Fibroblast of skin of left quadriceps (primary cell): ENCODE results near the gene PIP5K1B.
A peak's percentile ranks its signal among the peaks of the same experiment; 100 is the strongest.
"Not testable (repeated sequence)": the region's sequence is repeated elsewhere in the genome, so short reads cannot be mapped to it uniquely, and the experiment has no call there.

Source experiments
- DNase-seq, 2 experiments: peaks; one replicate each; pipeline ENCODE4 v3.0.0-alpha.2; 2013; ENCODE audit warnings: low read depth in 2 of 2

Gene PIP5K1B

GRCh38 chr9:69028754-69029153 lies 323.7 kb downstream of the PIP5K1B start:
- DNase-seq = no peak

- DNase-seq = no peak
These were observed 324.5 kb downstream of the PIP5K1B start for GRCh38 chr9:69029535-69029934.

- DNase-seq = no peak
These were observed 326.0 kb downstream of the PIP5K1B start for GRCh38 chr9:69030851-69031645.

GRCh38 chr9:69034071-69034470 lies 329.0 kb downstream of the PIP5K1B start:
- DNase-seq = no peak

GRCh38 chr9:69035438-69036308 lies 330.6 kb downstream of the PIP5K1B start, which contains the start of gene FXN:
Gene FXN, plus strand, starts transcription at chr9:69035752. Its CDS starts 31 bp downstream, at chr9:69035783.
- DNase-seq = peak; percentile 54 to 57

- DNase-seq = no peak
These were observed 331.3 kb downstream of the PIP5K1B start for GRCh38 chr9:69036309-69036708.

- no peak for DNase-seq
These were observed 331.8 kb downstream of the PIP5K1B start for GRCh38 chr9:69036799-69037198.

GRCh38 chr9:69040646-69041045 lies 335.6 kb downstream of the PIP5K1B start:
- DNase-seq = no peak

- DNase-seq = no peak
These were observed 339.5 kb downstream of the PIP5K1B start for GRCh38 chr9:69044240-69045219.

- no peak for DNase-seq
These were observed 340.8 kb downstream of the PIP5K1B start for GRCh38 chr9:69045821-69046220.

GRCh38 chr9:69046723-69047122 lies 341.7 kb downstream of the PIP5K1B start:
- DNase-seq = no peak

- DNase-seq = no peak
These were observed 342.3 kb downstream of the PIP5K1B start for GRCh38 chr9:69047371-69047770.

- no peak for DNase-seq
These were observed 344.1 kb downstream of the PIP5K1B start for GRCh38 chr9:69049094-69049493.

GRCh38 chr9:69050936-69051335 lies 345.9 kb downstream of the PIP5K1B start:
- DNase-seq = not testable (repeated sequence)

- no peak for DNase-seq
These were observed 349.9 kb downstream of the PIP5K1B start for GRCh38 chr9:69054989-69055388.

GRCh38 chr9:69056191-69056815 lies 351.3 kb downstream of the PIP5K1B start:
- DNase-seq = no peak

- no peak for DNase-seq
These were observed 353.1 kb downstream of the PIP5K1B start for GRCh38 chr9:69058101-69058500.
